ENCODE measurements around the gene GCSAM.

The GCSAM gene

GRCh38 chr3:112132975-112133448 is at the start of gene GCSAM:
TSS of gene GCSAM (minus strand) at chr3:112133248. CDS start at chr3:112133120, 128 bp downstream.
- DNase-seq (ENCODE audit: insufficient read length, low spot score) (no peak), FAIRE-seq (peak; percentile 99)

GRCh38 chr3:112175646-112176045 is 42.6 kb upstream of the GCSAM start:
- no peak for FAIRE-seq
- DNase-seq (ENCODE audit: insufficient read length, low spot score), result no peak

GRCh38 chr3:112175037-112175436 is 42.0 kb upstream of the GCSAM start:
- DNase-seq (ENCODE audit: insufficient read length, low spot score) (no peak), FAIRE-seq (no peak)

- FAIRE-seq (no peak), DNase-seq (ENCODE audit: insufficient read length, low spot score) (no peak)
These were observed 38.1 kb upstream of the GCSAM start for GRCh38 chr3:112171144-112171543.

GRCh38 chr3:112170046-112170445 is 37.0 kb upstream of the GCSAM start:
- no peak for DNase-seq (ENCODE audit: insufficient read length, low spot score)
- no peak for FAIRE-seq

- DNase-seq (ENCODE audit: insufficient read length, low spot score), result peak; percentile 9
- FAIRE-seq, result peak; percentile 44
These were observed 34.7 kb upstream of the GCSAM start for GRCh38 chr3:112167758-112168157.

- no peak for FAIRE-seq
- no peak for DNase-seq (ENCODE audit: insufficient read length, low spot score)
These were observed 16.1 kb upstream of the GCSAM start for GRCh38 chr3:112149136-112149535.

- FAIRE-seq (no peak), DNase-seq (ENCODE audit: insufficient read length, low spot score) (no peak)
These were observed 10.6 kb upstream of the GCSAM start for GRCh38 chr3:112143689-112144088.

- DNase-seq (ENCODE audit: insufficient read length, low spot score) (no peak), FAIRE-seq (peak; percentile 55)
These were observed 10.2 kb upstream of the GCSAM start for GRCh38 chr3:112143251-112143650.

- DNase-seq (ENCODE audit: insufficient read length, low spot score), result no peak
- no peak for FAIRE-seq
These were observed 8.2 kb upstream of the GCSAM start for GRCh38 chr3:112141293-112141692.

- no peak for DNase-seq (ENCODE audit: insufficient read length, low spot score)
- no peak for FAIRE-seq
These were observed 7.5 kb upstream of the GCSAM start for GRCh38 chr3:112140584-112140983.

- FAIRE-seq (no peak), DNase-seq (ENCODE audit: insufficient read length, low spot score) (no peak)
These were observed 5.3 kb upstream of the GCSAM start for GRCh38 chr3:112138219-112138969.

- FAIRE-seq (no peak), DNase-seq (ENCODE audit: insufficient read length, low spot score) (no peak)
These were observed 4.7 kb upstream of the GCSAM start for GRCh38 chr3:112137781-112138180.

- DNase-seq (ENCODE audit: insufficient read length, low spot score) (no peak), FAIRE-seq (peak; percentile 96)
These were observed 4.1 kb upstream of the GCSAM start for GRCh38 chr3:112136959-112137693.

- FAIRE-seq, result peak; percentile 26
- DNase-seq (ENCODE audit: insufficient read length, low spot score), result no peak
These were observed 3.0 kb upstream of the GCSAM start for GRCh38 chr3:112136046-112136445.

GRCh38 chr3:112134335-112135124 is 1.5 kb upstream of the GCSAM start:
- peak; percentile 90 for FAIRE-seq

GRCh38 chr3:112133626-112134334 is 732 bp upstream of the GCSAM start:
- peak; percentile 44 for FAIRE-seq
- DNase-seq (ENCODE audit: insufficient read length, low spot score), result no peak

More at GRCh38 chr3:112134335-112135124, 1.5 kb upstream of the GCSAM start:
- DNase-seq (ENCODE audit: insufficient read length, low spot score), result no peak

GRCh38 chr3:112132554-112132953 is 494 bp downstream of the GCSAM start:
- DNase-seq (ENCODE audit: insufficient read length, low spot score) (no peak), FAIRE-seq (no peak)

- FAIRE-seq (peak; percentile 18), DNase-seq (ENCODE audit: insufficient read length, low spot score) (no peak)
These were observed 960 bp downstream of the GCSAM start for GRCh38 chr3:112132088-112132487.

- FAIRE-seq, result peak; percentile 40
- no peak for DNase-seq (ENCODE audit: insufficient read length, low spot score)
These were observed 1.9 kb downstream of the GCSAM start for GRCh38 chr3:112131111-112131510.

- FAIRE-seq (peak; percentile 26), DNase-seq (ENCODE audit: insufficient read length, low spot score) (no peak)
These were observed 2.4 kb downstream of the GCSAM start for GRCh38 chr3:112130638-112130993.

Data from GM19239 (cell line).